IPS-20b (cell line): ENCODE data around the gene IFT122.
A peak's percentile ranks its signal among the peaks of the same experiment; 100 is the strongest.
"Not testable (repeated sequence)": the region's sequence is repeated elsewhere in the genome, so short reads cannot be mapped to it uniquely, and the experiment has no call there.

Experiments used
- H3K27ac ChIP-seq: one replicate; pipeline ENCODE4 v1.5.1; 2013; ENCODE audit warnings: low read length
- H3K27me3 ChIP-seq: 2 replicates; pipeline ENCODE4 v1.6.1; 2013; ENCODE audit warnings: mild to moderate bottlenecking, low read length, inconsistent platforms; ENCODE audit not compliant: insufficient read depth
- H3K36me3 ChIP-seq: 2 replicates; pipeline ENCODE4 v1.6.1; 2013; ENCODE audit warnings: low read depth, mild to moderate bottlenecking, inconsistent platforms, low read length, moderate library complexity; ENCODE audit not compliant: insufficient read depth
- H3K4me1 ChIP-seq: 2 replicates; pipeline ENCODE4 v1.6.1; 2013; ENCODE audit warnings: mild to moderate bottlenecking, control low read depth, inconsistent platforms, low read length, moderate library complexity; ENCODE audit not compliant: insufficient read depth
- H3K4me3 ChIP-seq: 2 replicates; pipeline ENCODE4 v1.5.1; 2013; ENCODE audit warnings: mild to moderate bottlenecking, low read length, inconsistent platforms
- H3K9ac ChIP-seq: 2 replicates; pipeline ENCODE4 v1.6.1; 2013; ENCODE audit warnings: low read depth, mild to moderate bottlenecking, inconsistent platforms, low read length, moderate library complexity
- H3K9me3 ChIP-seq: 2 replicates; pipeline ENCODE4 v1.6.1; 2013; ENCODE audit warnings: mild to moderate bottlenecking, low read depth, low read length, inconsistent platforms; ENCODE audit not compliant: insufficient read depth

IFT122 gene

GRCh38 chr3:129481766-129482332 lies 41.8 kb downstream of the IFT122 start:
- H3K36me3 ChIP-seq = peaks cover 67% of the 10 kb centered on the region
- H3K4me3 ChIP-seq = no peak overlapping the region
- no peaks in the 10 kb centered on the region for H3K27me3 ChIP-seq
- no peak overlapping the region for H3K9ac ChIP-seq
- H3K4me1 ChIP-seq = peaks cover 16% of the 10 kb centered on the region; the same call in 1 of the 2 replicates
- H3K27ac ChIP-seq = no peak overlapping the region
- H3K9me3 ChIP-seq = no peaks in the 10 kb centered on the region

- peaks cover 16% of the 10 kb centered on the region; the same call in 1 of the 2 replicates for H3K4me1 ChIP-seq
- H3K36me3 ChIP-seq = peaks cover 58% of the 10 kb centered on the region
- no peak overlapping the region for H3K4me3 ChIP-seq
- H3K9me3 ChIP-seq = no peaks in the 10 kb centered on the region
- no peak overlapping the region for H3K27ac ChIP-seq
- no peak overlapping the region for H3K9ac ChIP-seq
- H3K27me3 ChIP-seq = no peaks in the 10 kb centered on the region
These were observed 42.7 kb downstream of the IFT122 start for GRCh38 chr3:129482721-129483120.

- Histone ChIP-seq H3K27me3 (no peaks in the 10 kb centered on the region), H3K27ac (no peak overlapping the region), H3K4me1 (peaks cover 16% of the 10 kb centered on the region; the same call in 1 of the 2 replicates), H3K9me3 (no peaks in the 10 kb centered on the region), H3K4me3 (no peak overlapping the region), H3K9ac (no peak overlapping the region), H3K36me3 (peaks cover 48% of the 10 kb centered on the region)
These were observed 43.8 kb downstream of the IFT122 start for GRCh38 chr3:129483870-129484269.

- H3K9me3 ChIP-seq, H3K9ac ChIP-seq, H3K27ac ChIP-seq, H3K4me3 ChIP-seq, H3K27me3 ChIP-seq: not testable (repeated sequence)
- Histone ChIP-seq H3K4me1 (peaks cover 16% of the 10 kb centered on the region; the same call in 1 of the 2 replicates), H3K36me3 (peaks cover 38% of the 10 kb centered on the region)
These were observed 45.1 kb downstream of the IFT122 start for GRCh38 chr3:129485146-129485545.

- H3K27ac ChIP-seq = peak overlapping the region; percentile 50
- no peaks in the 10 kb centered on the region for H3K27me3 ChIP-seq
- no peak overlapping the region for H3K4me3 ChIP-seq
- H3K4me1 ChIP-seq = peaks cover 18% of the 10 kb centered on the region
- peaks cover 35% of the 10 kb centered on the region for H3K36me3 ChIP-seq
- peak overlapping the region; percentile 46; the same call in 1 of the 2 replicates for H3K9ac ChIP-seq
- H3K9me3 ChIP-seq = no peaks in the 10 kb centered on the region
These were observed 46.0 kb downstream of the IFT122 start for GRCh38 chr3:129485721-129486663.

GRCh38 chr3:129486664-129487035 lies 46.6 kb downstream of the IFT122 start:
- peaks cover 36% of the 10 kb centered on the region for H3K36me3 ChIP-seq
- peak overlapping the region; percentile 23 for H3K4me3 ChIP-seq
- H3K9me3 ChIP-seq = no peaks in the 10 kb centered on the region
- H3K27ac ChIP-seq = peak overlapping the region; percentile 50
- no peaks in the 10 kb centered on the region for H3K27me3 ChIP-seq
- peaks cover 18% of the 10 kb centered on the region for H3K4me1 ChIP-seq
- peak overlapping the region; percentile 46; the same call in 1 of the 2 replicates for H3K9ac ChIP-seq

GRCh38 chr3:129487183-129487867 lies 47.3 kb downstream of the IFT122 start:
- peak overlapping the region; percentile 46; the same call in 1 of the 2 replicates for H3K9ac ChIP-seq
- H3K9me3 ChIP-seq = no peaks in the 10 kb centered on the region
- no peak overlapping the region for H3K27ac ChIP-seq
- peaks cover 18% of the 10 kb centered on the region for H3K4me1 ChIP-seq
- H3K36me3 ChIP-seq = peaks cover 36% of the 10 kb centered on the region
- H3K27me3 ChIP-seq = no peaks in the 10 kb centered on the region
- no peak overlapping the region for H3K4me3 ChIP-seq

- H3K27me3 ChIP-seq, H3K9ac ChIP-seq, H3K9me3 ChIP-seq, H3K27ac ChIP-seq, H3K4me3 ChIP-seq: not testable (repeated sequence)
- H3K4me1 ChIP-seq = peaks cover 16% of the 10 kb centered on the region
- H3K36me3 ChIP-seq = peaks cover 33% of the 10 kb centered on the region
These were observed 47.9 kb downstream of the IFT122 start for GRCh38 chr3:129487868-129488335.

- Histone ChIP-seq H3K4me1 (peaks cover 17% of the 10 kb centered on the region), H3K36me3 (peaks cover 24% of the 10 kb centered on the region)
- H3K27me3 ChIP-seq, H3K4me3 ChIP-seq, H3K9ac ChIP-seq, H3K27ac ChIP-seq, H3K9me3 ChIP-seq: not testable (repeated sequence)
These were observed 49.2 kb downstream of the IFT122 start for GRCh38 chr3:129489258-129489657.

GRCh38 chr3:129490273-129490675 lies 50.2 kb downstream of the IFT122 start:
- H3K27ac ChIP-seq = peak overlapping the region; percentile 39
- H3K4me3 ChIP-seq = no peak overlapping the region
- no peaks in the 10 kb centered on the region for H3K9me3 ChIP-seq
- H3K4me1 ChIP-seq = peaks cover 22% of the 10 kb centered on the region
- no peaks in the 10 kb centered on the region for H3K27me3 ChIP-seq
- peaks cover 18% of the 10 kb centered on the region; the same call in 1 of the 2 replicates for H3K36me3 ChIP-seq
- H3K9ac ChIP-seq = peak overlapping the region; percentile 60; the same call in 1 of the 2 replicates

GRCh38 chr3:129491077-129491476 lies 51.1 kb downstream of the IFT122 start:
- H3K4me3 ChIP-seq, H3K27me3 ChIP-seq, H3K9me3 ChIP-seq, H3K27ac ChIP-seq, H3K9ac ChIP-seq: not testable (repeated sequence)
- Histone ChIP-seq H3K4me1 (peaks cover 15% of the 10 kb centered on the region), H3K36me3 (peaks cover 18% of the 10 kb centered on the region; the same call in 1 of the 2 replicates)
